GM23338 (cell line): ENCODE results near the gene COIL. TPM values are rescaled to one million over a fixed set of nuclear protein-coding genes. Genes with fewer than 3 reads are reported as not detected.

Experiments used
- ATAC-seq: fragments of 200-7000 bp; cut with Tn5 transposase; 3 replicates; pipeline ENCODE4 v1.9.1; 2020
- DNase-seq: peaks from one replicate; pipeline ENCODE4 v3.0.0-alpha.2; 2015; ENCODE audit warnings: low spot score
- H2AFZ ChIP-seq: fragments of 200-600 bp; sonication (generic); 2 replicates; pipeline ENCODE4 v1.8.0; 2016; ENCODE audit warnings: antibody characterized with exemption, mild to moderate bottlenecking, moderate library complexity
- H3F3A ChIP-seq: fragments of 200-600 bp; sonication (generic); replicated peaks from 2 replicates; pipeline ENCODE4 v1.8.0; 2017; ENCODE audit warnings: antibody characterized with exemption, mixed run types, low read depth
- H3K27ac ChIP-seq: fragments of 200-600 bp; sonication (generic); 2 replicates; pipeline ENCODE4 v1.6.1; 2016; ENCODE audit warnings: low read depth
- H3K27me3 ChIP-seq: fragments of 200-600 bp; sonication (generic); 2 replicates; pipeline ENCODE4 v1.8.0; 2016; ENCODE audit warnings: mild to moderate bottlenecking, mixed run types, moderate library complexity; ENCODE audit not compliant: insufficient read depth
- H3K36me3 ChIP-seq: fragments of 200-600 bp; sonication (generic); 2 replicates; pipeline ENCODE4 v1.8.0; 2016; ENCODE audit warnings: mild to moderate bottlenecking; ENCODE audit not compliant: insufficient read depth
- H3K4me1 ChIP-seq: fragments of 200-600 bp; sonication (generic); 2 replicates; pipeline ENCODE4 v1.8.0; 2016; ENCODE audit warnings: mild to moderate bottlenecking, moderate library complexity; ENCODE audit not compliant: insufficient read depth
- H3K4me2 ChIP-seq: fragments of 200-600 bp; sonication (generic); 2 replicates; pipeline ENCODE4 v1.7.1; 2017; ENCODE audit warnings: mixed run types
- H3K4me3 ChIP-seq: fragments of 200-600 bp; sonication (generic); 2 replicates; pipeline ENCODE4 v1.6.1; 2016; ENCODE audit warnings: mixed run types
- H3K79me2 ChIP-seq: fragments of 200-600 bp; sonication (generic); replicated peaks from 2 replicates; pipeline ENCODE4 v1.8.0; 2017; ENCODE audit warnings: mild to moderate bottlenecking; ENCODE audit not compliant: insufficient read depth
- H3K9me2 ChIP-seq: fragments of 200-600 bp; sonication (generic); 2 replicates; pipeline ENCODE4 v1.8.0; 2017; ENCODE audit not compliant: insufficient read depth
- H4K20me1 ChIP-seq: fragments of 200-600 bp; sonication (generic); replicated peaks from 2 replicates; pipeline ENCODE4 v1.8.0; 2017; ENCODE audit warnings: mild to moderate bottlenecking; ENCODE audit not compliant: insufficient read depth
- H3K27ac Mint-ChIP-seq: 2 replicates; pipeline ENCODE4 v1.8.0; 2020; ENCODE audit warnings: inconsistent platforms, mild to moderate bottlenecking, moderate library complexity, mixed read lengths
- H3K27me3 Mint-ChIP-seq: 3 replicates; pipeline ENCODE4 v1.8.0; 2022; ENCODE audit warnings: low read depth, mild to moderate bottlenecking, moderate library complexity, mixed read lengths, inconsistent platforms; ENCODE audit not compliant: insufficient read depth, poor library complexity
- H3K36me3 Mint-ChIP-seq: 3 replicates; pipeline ENCODE4 v1.8.0; 2021; ENCODE audit warnings: low read depth, mild to moderate bottlenecking, inconsistent platforms, moderate library complexity, mixed read lengths
- H3K4me1 Mint-ChIP-seq: 3 replicates; pipeline ENCODE4 v1.8.0; 2020; ENCODE audit warnings: mild to moderate bottlenecking, inconsistent platforms, mixed read lengths
- H3K4me3 Mint-ChIP-seq: 3 replicates; pipeline ENCODE4 v1.8.0; 2021; ENCODE audit warnings: moderate library complexity, mild to moderate bottlenecking, inconsistent platforms, mixed read lengths
- H3K9me3 Mint-ChIP-seq: 3 replicates; pipeline ENCODE4 v1.8.0; 2020; ENCODE audit warnings: moderate library complexity, mild to moderate bottlenecking, inconsistent platforms, mixed read lengths
- EZH2phosphoT487 ChIP-seq: fragments of 200-600 bp; sonication (generic); IDR thresholded peaks from one replicate; pipeline ENCODE4 v1.8.1; 2018; ENCODE audit warnings: antibody characterized with exemption; ENCODE audit not compliant: unreplicated experiment
- NANOG ChIP-seq: IDR thresholded peaks from 2 replicates; pipeline ENCODE4 v1.6.1; 2016; ENCODE audit warnings: antibody characterized with exemption, borderline replicate concordance
- POLR2AphosphoS5 ChIP-seq: IDR thresholded peaks from 2 replicates; pipeline ENCODE4 v1.6.1; 2016; ENCODE audit warnings: antibody characterized with exemption, low read depth
- STAT1 ChIP-seq: IDR thresholded peaks from one replicate; pipeline ENCODE4 v1.6.1; 2016; ENCODE audit warnings: antibody characterized with exemption; ENCODE audit not compliant: unreplicated experiment
- long read RNA-seq: library from polyadenylated mRNA; unstranded; transcript quantifications from one replicate; pipeline ENCODE4 v2.0.0, GENCODE V29; 2020; ENCODE audit not compliant: unreplicated experiment
- polyA plus RNA-seq: library from polyadenylated mRNA; unstranded; fragments of >200 nt; fragmentation: Nextera tagmentation; extraction: Ambion mirVana; gene quantifications from 2 replicates; pipeline ENCODE4 v1.2.1, GENCODE V29; 2016
- total RNA-seq: library from RNA; depleted of rRNA; stranded (reverse); fragments of >200 nt; shearing (Covaris generic); gene quantifications from 2 replicates; pipeline ENCODE4 v1.2.3, GENCODE V29; 2014; rRNA removed
- TF ChIP-seq, protein P1 (sequence below), 2 experiments: fragments of 200-600 bp in 1 of 2; sonication (generic) in 1 of 2; conservative IDR thresholded peaks; 2 replicates each; pipeline versions ENCODE4 v1.5.1 to v1.6.1; 2016 to 2017; ENCODE audit warnings: antibody characterized with exemption in 2 of 2, low read depth in 2 of 2, mild to moderate bottlenecking in 2 of 2, moderate library complexity in 1 of 2
- TF ChIP-seq, protein P2 (sequence below): IDR thresholded peaks from one replicate; pipeline ENCODE4 v1.6.1; 2018; ENCODE audit warnings: antibody characterized with exemption; ENCODE audit not compliant: unreplicated experiment

Gene COIL
- total RNA-seq: 18.5 and 23.7 TPM in 2 replicates
- 32.0 and 32.2 TPM in 2 replicates for polyA plus RNA-seq
- long read RNA-seq, partial matches to known transcripts: 12 of 13 reads
- long read RNA-seq, other reads (novel, unspliced or antisense): 1 of 13 reads

- H3K9me2 ChIP-seq: no peaks in the 10 kb centered on the region
- peak within 1 kb of the TSS; percentile 86 for H3K4me2 ChIP-seq
- H2AFZ ChIP-seq: peak within 1 kb of the TSS; percentile 74; the same call in 1 of the 2 replicates
- peak within 1 kb of the TSS; percentile 91 for H3K4me3 ChIP-seq
- TF ChIP-seq, protein P1, sequence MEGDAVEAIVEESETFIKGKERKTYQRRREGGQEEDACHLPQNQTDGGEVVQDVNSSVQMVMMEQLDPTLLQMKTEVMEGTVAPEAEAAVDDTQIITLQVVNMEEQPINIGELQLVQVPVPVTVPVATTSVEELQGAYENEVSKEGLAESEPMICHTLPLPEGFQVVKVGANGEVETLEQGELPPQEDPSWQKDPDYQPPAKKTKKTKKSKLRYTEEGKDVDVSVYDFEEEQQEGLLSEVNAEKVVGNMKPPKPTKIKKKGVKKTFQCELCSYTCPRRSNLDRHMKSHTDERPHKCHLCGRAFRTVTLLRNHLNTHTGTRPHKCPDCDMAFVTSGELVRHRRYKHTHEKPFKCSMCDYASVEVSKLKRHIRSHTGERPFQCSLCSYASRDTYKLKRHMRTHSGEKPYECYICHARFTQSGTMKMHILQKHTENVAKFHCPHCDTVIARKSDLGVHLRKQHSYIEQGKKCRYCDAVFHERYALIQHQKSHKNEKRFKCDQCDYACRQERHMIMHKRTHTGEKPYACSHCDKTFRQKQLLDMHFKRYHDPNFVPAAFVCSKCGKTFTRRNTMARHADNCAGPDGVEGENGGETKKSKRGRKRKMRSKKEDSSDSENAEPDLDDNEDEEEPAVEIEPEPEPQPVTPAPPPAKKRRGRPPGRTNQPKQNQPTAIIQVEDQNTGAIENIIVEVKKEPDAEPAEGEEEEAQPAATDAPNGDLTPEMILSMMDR (conservative IDR thresholded peaks at IDR 0.05; ENCODE audit: low read depth in 2 of 2): peak; percentile 92 to 99
- TF ChIP-seq POLR2AphosphoS5: peak; percentile 70
- TF ChIP-seq STAT1: no peak
- H3K36me3 Mint-ChIP-seq: 0 out of 3 replicates have a peak, but pooled peaks cover 2% of the 10 kb centered on the region
- H4K20me1 ChIP-seq: no peaks in the 10 kb centered on the region
- H3K27me3 ChIP-seq: no peaks in the 10 kb centered on the region
- H3K4me1 ChIP-seq: peaks cover 3% of the 10 kb centered on the region
- peaks cover 13% of the 10 kb centered on the region for H3K4me1 Mint-ChIP-seq
- no peaks in the 10 kb centered on the region for H3K36me3 ChIP-seq
- peaks cover 6% of the 10 kb centered on the region for H3K27me3 Mint-ChIP-seq
- DNase-seq: peak; percentile 96
- H3K9me3 Mint-ChIP-seq: no peaks in the 10 kb centered on the region
- H3K4me3 Mint-ChIP-seq: peak within 1 kb of the TSS; percentile 81
- peak within 1 kb of the TSS; percentile 100 for H3K27ac ChIP-seq
- H3K79me2 ChIP-seq: peaks cover 35% of the 10 kb centered on the region
- ATAC-seq: peak; percentile 97
- peaks cover 6% of the 10 kb centered on the region for H3F3A ChIP-seq
- H3K27ac Mint-ChIP-seq: peak within 1 kb of the TSS; percentile 96
Observed at GRCh38 chr17:56960596-56961538, at the start of gene COIL. COIL (minus strand) TSS chr17:56961050; CDS start chr17:56961019, 31 bp downstream.

GRCh38 chr17:57010487-57010886 lies 49.6 kb upstream of the COIL start:
- Histone ChIP-seq H3K4me2 (no peak overlapping the region), H3K9me2 (peaks cover 4% of the 10 kb centered on the region; the same call in 1 of the 2 replicates), H3K4me1 (no peaks in the 10 kb centered on the region; the same call in 1 of the 2 replicates), H3K36me3 (no peaks in the 10 kb centered on the region; the same call in 1 of the 2 replicates), H2AFZ (no peak overlapping the region), H3F3A (no peaks in the 10 kb centered on the region), H3K4me3 (no peak overlapping the region), H4K20me1 (no peaks in the 10 kb centered on the region), H3K27me3 (no peaks in the 10 kb centered on the region), H3K79me2 (no peaks in the 10 kb centered on the region), H3K27ac (no peak overlapping the region)
- Mint-ChIP-seq H3K36me3 (peaks cover 2% of the 10 kb centered on the region; the same call in 1 of the 3 replicates), H3K27me3 (peaks cover 6% of the 10 kb centered on the region), H3K4me3 (no peak overlapping the region), H3K4me1 (peaks cover 15% of the 10 kb centered on the region), H3K27ac (0 out of 2 replicates have a peak overlapping the region, but pooled peaks have one; percentile 17), H3K9me3 (no peaks in the 10 kb centered on the region)
- TF ChIP-seq, protein P2, sequence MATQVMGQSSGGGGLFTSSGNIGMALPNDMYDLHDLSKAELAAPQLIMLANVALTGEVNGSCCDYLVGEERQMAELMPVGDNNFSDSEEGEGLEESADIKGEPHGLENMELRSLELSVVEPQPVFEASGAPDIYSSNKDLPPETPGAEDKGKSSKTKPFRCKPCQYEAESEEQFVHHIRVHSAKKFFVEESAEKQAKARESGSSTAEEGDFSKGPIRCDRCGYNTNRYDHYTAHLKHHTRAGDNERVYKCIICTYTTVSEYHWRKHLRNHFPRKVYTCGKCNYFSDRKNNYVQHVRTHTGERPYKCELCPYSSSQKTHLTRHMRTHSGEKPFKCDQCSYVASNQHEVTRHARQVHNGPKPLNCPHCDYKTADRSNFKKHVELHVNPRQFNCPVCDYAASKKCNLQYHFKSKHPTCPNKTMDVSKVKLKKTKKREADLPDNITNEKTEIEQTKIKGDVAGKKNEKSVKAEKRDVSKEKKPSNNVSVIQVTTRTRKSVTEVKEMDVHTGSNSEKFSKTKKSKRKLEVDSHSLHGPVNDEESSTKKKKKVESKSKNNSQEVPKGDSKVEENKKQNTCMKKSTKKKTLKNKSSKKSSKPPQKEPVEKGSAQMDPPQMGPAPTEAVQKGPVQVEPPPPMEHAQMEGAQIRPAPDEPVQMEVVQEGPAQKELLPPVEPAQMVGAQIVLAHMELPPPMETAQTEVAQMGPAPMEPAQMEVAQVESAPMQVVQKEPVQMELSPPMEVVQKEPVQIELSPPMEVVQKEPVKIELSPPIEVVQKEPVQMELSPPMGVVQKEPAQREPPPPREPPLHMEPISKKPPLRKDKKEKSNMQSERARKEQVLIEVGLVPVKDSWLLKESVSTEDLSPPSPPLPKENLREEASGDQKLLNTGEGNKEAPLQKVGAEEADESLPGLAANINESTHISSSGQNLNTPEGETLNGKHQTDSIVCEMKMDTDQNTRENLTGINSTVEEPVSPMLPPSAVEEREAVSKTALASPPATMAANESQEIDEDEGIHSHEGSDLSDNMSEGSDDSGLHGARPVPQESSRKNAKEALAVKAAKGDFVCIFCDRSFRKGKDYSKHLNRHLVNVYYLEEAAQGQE: no peak
- no peak for TF ChIP-seq NANOG
- no peak for TF ChIP-seq EZH2phosphoT487
- TF ChIP-seq, protein P1 (conservative IDR thresholded peaks at IDR 0.05; ENCODE audit: low read depth in 2 of 2): no peak; a peak in 1 of 4 replicates
- no peak for DNase-seq
- peak; percentile 52 for ATAC-seq
